Skin epidermis (tissue), 12 donors: ENCODE measurements around the gene SCN1B.

Source experiments
- H3K27ac ChIP-seq, 21 experiments: fragments of 200-600 bp; sonication (generic) in 11 of 21; one replicate each; pipeline ENCODE4 v1.5.0; 2020; ENCODE audit warnings: mild to moderate bottlenecking in 3 of 21, inconsistent platforms in 2 of 21, moderate library complexity in 2 of 21
- H3K4me3 ChIP-seq, 7 experiments: fragments of 200-600 bp; sonication (generic) in 2 of 7; one replicate each; pipeline ENCODE4 v1.5.0; 2020; ENCODE audit warnings: inconsistent platforms in 2 of 7, mild to moderate bottlenecking in 2 of 7, moderate library complexity in 1 of 7

The SCN1B gene

GRCh38 chr19:35087393-35087792 is 57.1 kb downstream of the SCN1B start:
- H3K27ac ChIP-seq = no peak overlapping the region
- H3K4me3 ChIP-seq = no peak overlapping the region

- Histone ChIP-seq H3K27ac (no peak overlapping the region), H3K4me3 (no peak overlapping the region)
These were observed 58.1 kb downstream of the SCN1B start for GRCh38 chr19:35088131-35088913.

GRCh38 chr19:35089554-35089953 is 59.3 kb downstream of the SCN1B start:
- Histone ChIP-seq H3K27ac (no peak overlapping the region), H3K4me3 (no peak overlapping the region)
